Stimulated activated CD8-positive, alpha-beta memory T cell treated with anti-CD3 and anti-CD28 coated beads, Interleukin-7, amount 100 ng/mL, for 48 hours (primary cell): ENCODE results near the gene CASQ2.
"Not testable (repeated sequence)": the region's sequence is repeated elsewhere in the genome, so short reads cannot be mapped to it uniquely, and the experiment has no call there.

Experiments used
- DNase-seq, 2 donors: peaks; one replicate each; pipeline ENCODE4 v3.0.0-alpha.2; 2020; ENCODE audit warnings: low read depth in 1 of 2; ENCODE audit errors: extremely low read depth in 1 of 2

Gene CASQ2

DNA sequence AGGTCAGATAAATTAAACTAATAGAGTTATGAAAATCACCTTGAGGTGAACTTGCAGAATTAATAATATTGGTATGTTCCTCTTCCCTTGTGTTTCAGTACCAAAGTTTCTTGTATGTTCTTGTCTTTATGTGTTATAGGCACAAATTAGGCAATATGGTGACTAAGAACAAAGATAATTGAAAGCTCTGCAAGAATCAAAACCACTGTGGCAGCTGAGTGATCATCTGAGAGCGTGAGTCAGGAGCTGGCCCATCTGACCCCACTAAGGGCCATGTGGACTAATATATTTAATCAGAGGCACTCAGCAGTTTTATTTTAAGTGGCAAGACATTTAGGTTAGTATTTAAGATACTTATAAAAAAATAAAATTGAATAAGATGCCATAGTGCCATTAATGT lies 12.8 kb upstream of the CASQ2 start:
- DNase-seq: no peak

GRCh38 chr1:115780655-115781054 lies 12.1 kb upstream of the CASQ2 start:
- not testable (repeated sequence) for DNase-seq

DNA sequence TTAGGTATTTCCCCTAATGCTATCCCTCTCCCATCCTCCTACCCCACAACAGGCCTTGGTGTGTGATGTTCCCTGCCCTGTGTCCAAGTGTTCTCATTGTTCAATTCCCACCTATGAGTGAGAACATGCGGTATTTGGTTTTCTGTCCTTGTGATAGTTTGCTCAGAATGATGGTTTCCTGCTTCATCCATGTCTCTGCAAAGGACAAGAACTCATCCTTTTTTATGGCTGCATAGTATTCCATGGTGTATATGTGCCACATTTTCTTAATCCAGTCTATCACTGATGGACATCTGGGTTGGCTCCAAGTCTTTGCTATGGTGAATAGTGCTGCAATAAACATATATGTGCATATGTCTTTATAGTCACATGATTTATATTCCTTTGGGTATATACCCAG lies 10.6 kb upstream of the CASQ2 start:
- not testable (repeated sequence) for DNase-seq

DNA sequence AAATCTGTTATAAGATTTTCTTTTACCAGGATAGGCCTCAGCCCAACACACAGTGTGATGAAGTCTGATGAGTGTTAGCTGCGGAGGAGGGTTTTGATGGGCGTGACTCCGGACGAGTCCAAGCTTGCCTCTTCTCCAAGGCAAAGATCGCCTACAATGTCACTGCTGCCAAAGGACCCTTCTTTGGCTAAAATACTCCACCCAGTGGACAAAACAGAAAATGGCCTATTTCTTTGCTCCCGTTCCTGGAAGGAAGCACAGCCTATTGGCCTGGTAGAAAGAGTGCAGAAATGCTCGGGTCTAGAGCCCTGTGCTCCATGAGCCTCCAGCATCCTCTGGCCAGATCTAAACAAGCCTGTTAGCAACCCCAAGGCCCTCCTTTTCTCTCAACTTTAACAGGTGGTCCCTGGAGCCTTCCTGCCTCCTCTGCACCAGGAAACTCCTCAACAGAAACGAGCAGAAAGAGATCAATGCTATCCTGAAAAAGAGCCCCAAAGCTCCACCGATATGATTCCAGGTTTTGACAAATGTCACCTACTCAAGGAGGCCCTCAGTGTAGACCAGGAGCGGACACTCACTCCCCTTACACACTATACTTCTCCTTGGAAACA lies 3.4 kb upstream of the CASQ2 start:
- DNase-seq: no peak

DNA sequence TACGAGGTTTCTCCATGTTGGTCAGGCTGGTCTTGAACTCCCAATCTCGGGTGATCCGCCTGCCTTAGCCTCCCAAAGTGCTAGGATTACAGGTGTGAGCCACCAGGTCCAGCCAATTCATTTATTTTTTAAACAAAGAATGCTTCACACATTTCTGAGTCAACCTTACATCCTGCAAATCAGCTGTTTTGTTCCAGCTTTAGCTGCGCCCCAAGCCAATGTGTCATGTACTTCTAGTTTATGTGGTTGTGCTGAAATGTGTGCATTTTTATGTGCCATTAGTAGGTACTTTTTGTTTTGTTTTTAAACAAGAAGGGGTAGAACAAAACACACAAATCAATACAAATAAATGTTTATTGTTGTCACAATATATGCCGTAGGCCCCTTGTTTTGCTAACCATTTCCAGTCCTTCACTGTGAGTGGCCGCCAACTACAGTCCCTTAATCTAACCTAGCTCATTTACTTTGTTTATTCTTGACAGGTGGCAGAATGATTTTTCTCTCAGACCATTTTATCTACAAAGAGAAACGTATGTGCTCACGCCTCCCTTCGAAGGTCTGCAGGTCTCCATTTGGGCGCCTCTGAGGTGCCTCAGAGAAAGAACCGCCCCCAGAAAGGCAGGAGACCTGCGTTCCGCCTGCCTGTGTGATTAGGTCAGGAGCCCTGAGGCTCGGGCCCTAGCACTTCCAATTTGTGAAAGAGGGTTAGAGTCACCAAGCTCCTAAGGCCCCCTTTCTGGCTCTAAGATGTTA lies 2.8 kb upstream of the CASQ2 start:
- DNase-seq: no peak

GRCh38 chr1:115767403-115767802 lies 1.1 kb downstream of the CASQ2 start:
- DNase-seq: no peak

GRCh38 chr1:115765091-115765490 lies 3.4 kb downstream of the CASQ2 start:
- DNase-seq: no peak

GRCh38 chr1:115764541-115764940 lies 4.0 kb downstream of the CASQ2 start:
- no peak for DNase-seq

- DNase-seq: no peak
Measured at GRCh38 chr1:115762779-115763178, 5.7 kb downstream of the CASQ2 start.

DNA sequence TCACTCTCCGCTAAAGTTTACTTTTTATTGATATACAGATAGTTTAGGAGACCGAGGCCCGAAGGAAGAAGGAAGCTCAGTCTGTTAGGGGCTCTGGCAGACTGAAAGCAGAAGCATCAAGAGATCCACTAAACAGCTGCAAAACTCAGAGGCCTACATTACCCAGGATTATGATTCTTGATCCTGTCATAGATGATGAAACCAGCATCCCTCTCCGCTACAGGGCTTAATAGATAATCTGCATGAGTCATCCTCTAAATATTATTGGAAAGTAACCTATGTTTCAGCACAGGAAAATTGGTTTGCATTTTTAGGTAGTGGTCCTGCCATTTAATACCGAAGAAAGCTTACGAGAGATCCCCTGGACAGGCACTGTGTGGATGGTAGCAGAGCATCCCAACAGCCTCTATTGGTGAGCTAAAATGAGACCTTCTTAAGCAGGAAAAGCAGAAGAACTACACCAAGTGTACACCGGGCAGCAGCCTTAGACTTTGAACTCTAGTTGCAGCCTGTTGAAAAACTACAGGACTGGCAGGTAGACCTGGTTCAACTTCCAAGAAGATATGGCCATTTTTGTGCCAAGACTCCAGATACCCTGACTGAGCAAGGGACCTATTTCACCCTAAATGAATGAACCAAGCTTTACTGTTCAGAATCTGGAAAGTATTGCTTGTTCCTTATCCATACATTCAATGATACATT lies 6.8 kb downstream of the CASQ2 start:
- DNase-seq: no peak

DNA sequence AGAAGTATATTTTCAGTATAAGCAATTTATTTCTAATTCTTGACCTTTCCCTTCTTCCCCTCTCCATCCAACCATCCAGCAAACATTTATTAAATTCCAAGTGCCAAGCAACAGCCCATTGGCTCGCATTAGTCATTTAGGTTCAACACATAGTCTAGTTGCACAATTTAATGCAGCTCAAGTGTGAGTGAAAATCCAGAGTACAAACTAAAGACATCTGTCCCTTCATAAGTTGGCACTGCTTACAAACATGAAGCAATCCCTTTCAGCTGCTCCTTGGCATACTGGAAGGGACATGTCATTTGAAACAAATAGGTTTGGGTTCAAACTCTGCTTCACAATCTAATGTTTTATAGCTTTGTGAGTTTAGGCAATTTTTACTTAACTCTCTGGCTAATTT lies 10.7 kb downstream of the CASQ2 start:
- DNase-seq: no peak

DNA sequence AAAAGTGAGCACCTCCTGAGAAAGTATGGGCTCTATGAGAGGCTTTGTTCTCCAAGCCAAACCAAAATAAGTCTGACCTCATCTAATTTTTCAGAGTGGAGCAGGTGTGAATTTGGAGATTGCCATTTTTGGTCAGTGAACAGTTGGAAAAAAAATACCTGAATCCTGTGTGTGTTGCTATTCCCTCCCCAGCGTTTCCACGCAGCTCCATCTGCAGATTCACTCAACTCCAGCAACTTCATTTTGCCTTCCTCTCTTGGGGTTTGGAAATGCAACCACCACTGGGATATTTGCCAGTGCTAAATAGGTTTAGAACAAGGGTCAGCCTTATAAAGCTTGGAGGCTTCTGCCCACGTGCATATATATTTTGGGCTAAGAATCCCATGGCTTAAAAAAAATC lies 11.2 kb downstream of the CASQ2 start:
- DNase-seq: no peak

GRCh38 chr1:115755456-115756370 lies 12.8 kb downstream of the CASQ2 start:
- DNase-seq: no peak

DNA sequence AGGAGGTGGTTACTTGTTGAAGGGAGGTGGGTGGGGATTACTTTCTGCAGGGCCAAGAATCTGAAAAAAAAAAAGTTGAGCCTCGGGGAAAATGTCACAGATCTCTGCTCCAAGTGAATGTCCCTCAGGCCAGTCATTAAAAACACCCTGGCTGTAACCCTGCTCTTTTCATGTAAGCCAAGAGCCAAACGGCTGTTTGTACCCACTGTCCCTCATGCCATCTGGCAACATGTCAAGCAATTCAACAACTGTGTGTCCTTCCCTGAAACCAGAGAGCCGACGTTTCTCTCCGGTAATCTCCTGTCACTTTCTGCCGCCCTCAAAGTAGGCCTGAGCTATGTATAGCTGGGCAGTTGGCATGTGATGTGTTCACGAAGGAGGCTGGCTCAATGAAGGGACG lies 14.7 kb downstream of the CASQ2 start:
- DNase-seq: no peak

DNA sequence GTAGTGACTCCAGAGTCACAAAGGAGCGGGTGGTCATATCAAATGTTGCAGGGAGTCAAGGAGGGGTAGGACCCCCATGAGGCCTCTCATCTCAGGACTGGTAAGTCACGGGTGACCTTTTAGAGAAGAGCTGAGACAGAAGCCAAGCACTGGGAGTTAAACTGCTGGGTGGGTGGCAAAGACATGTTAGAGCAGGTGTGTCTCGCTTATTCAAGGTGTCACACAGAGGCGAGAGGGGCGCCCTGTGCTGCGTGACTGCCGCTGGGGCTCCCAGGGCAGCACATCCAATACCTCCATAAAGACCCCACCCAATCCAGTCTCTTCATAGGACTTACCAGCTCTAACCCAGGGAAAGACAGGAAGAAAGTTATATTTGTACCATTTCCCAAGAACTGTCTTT lies 15.2 kb downstream of the CASQ2 start:
- no peak for DNase-seq

- no peak for DNase-seq
Measured at GRCh38 chr1:115748401-115749150, 19.9 kb downstream of the CASQ2 start.

GRCh38 chr1:115746021-115746690 lies 22.4 kb downstream of the CASQ2 start:
- no peak for DNase-seq

DNA sequence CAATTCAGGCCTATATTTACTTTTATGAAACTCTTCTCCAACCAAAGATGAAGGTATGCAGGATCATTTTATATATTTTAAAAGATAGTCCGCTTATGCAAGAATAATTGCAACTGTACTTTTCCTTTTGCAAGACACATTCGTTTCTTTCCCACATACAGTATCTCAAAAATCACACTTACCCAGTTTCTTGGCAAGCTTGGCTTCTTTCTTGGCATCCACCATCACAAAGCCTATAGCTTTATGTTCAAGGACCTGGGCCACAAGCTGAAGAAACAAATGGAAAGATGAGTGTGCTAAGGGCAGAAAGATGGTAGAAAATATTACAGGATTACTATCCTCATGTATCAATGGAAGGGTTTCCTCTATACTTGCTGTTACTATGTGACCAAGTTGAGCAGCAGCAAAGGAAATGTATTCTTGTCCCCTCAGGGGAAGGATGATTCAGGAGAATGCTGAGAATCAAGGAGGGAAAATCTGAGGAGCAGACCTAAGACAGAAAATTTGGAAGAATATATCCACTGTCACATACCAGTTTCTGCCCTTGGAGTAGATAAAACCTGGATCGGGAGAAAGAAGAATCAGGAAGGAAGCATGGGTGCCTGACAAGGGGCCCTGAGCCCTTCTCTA lies 23.8 kb downstream of the CASQ2 start:
- DNase-seq: no peak

GRCh38 chr1:115740811-115741210 lies 27.7 kb downstream of the CASQ2 start:
- DNase-seq: no peak
